HepG2 (cell line): Measurements from ENCODE around the gene SLC26A4. TPM values are rescaled to one million over a fixed set of nuclear protein-coding genes. Genes with fewer than 3 reads are reported as not detected.

Source experiments
- BRCA1 ChIP-seq: sonication (generic); formaldehyde crosslinking; IDR thresholded peaks from 2 replicates; pipeline ENCODE4 v1.4.0; 2020; ENCODE audit warnings: missing genetic modification reagents
- ELK4 ChIP-seq: sonication (generic); formaldehyde crosslinking; IDR thresholded peaks from 2 replicates; pipeline ENCODE4 v1.9.0; 2021; ENCODE audit warnings: missing genetic modification reagents, borderline replicate concordance
- FLYWCH1 ChIP-seq: sonication (generic); formaldehyde crosslinking; IDR thresholded peaks from 2 replicates; pipeline ENCODE4 v1.8.1; 2023; ENCODE audit warnings: mild to moderate bottlenecking, missing genetic modification reagents
- FOXP1 ChIP-seq, 2 experiments: fragments of 450-650 bp in 1 of 2; IDR thresholded peaks; 2 replicates each; pipeline ENCODE4 v1.6.1; 2017 to 2018; ENCODE audit warnings: antibody characterized with exemption in 1 of 2
- HNF4A ChIP-seq: sonication (generic); formaldehyde crosslinking; IDR thresholded peaks from 2 replicates; pipeline ENCODE4 v1.4.0; 2020; ENCODE audit warnings: missing genetic modification reagents
- JDP2 ChIP-seq: sonication (generic); formaldehyde crosslinking; IDR thresholded peaks from 2 replicates; pipeline ENCODE4 v1.8.1; 2022; ENCODE audit warnings: missing genetic modification reagents, borderline replicate concordance
- MAFK ChIP-seq, 2 experiments: IDR thresholded peaks in 1 of 2; conservative IDR thresholded peaks in 1 of 2; 2 replicates each; pipeline ENCODE4 v1.6.1; 2011; ENCODE audit warnings: improper control_type of control experiment in 2 of 2, low read length in 2 of 2
- NKX3-1 ChIP-seq: sonication (generic); formaldehyde crosslinking; IDR thresholded peaks from 2 replicates; pipeline ENCODE4 v1.5.0; 2020; ENCODE audit warnings: missing genetic modification reagents
- PAX8 ChIP-seq: sonication (generic); formaldehyde crosslinking; IDR thresholded peaks from 2 replicates; pipeline ENCODE4 v1.8.0; 2022; ENCODE audit warnings: mild to moderate bottlenecking, missing genetic modification reagents, borderline replicate concordance
- SIN3B ChIP-seq: fragments of 150-350 bp; IDR thresholded peaks from 2 replicates; pipeline ENCODE4 v1.6.1; 2014; ENCODE audit warnings: low read length
- SRY ChIP-seq: sonication (generic); formaldehyde crosslinking; IDR thresholded peaks from 2 replicates; pipeline ENCODE4 v1.8.0; 2022; ENCODE audit warnings: mild to moderate bottlenecking, missing genetic modification reagents
- YY1 ChIP-seq: IDR thresholded peaks from 2 replicates; pipeline ENCODE4 v1.6.1; 2011; ENCODE audit warnings: low read length, low read depth, moderate library complexity, mild to moderate bottlenecking; ENCODE audit not compliant: insufficient read depth, insufficient replicate concordance
- ZBTB46 ChIP-seq: sonication (generic); formaldehyde crosslinking; IDR thresholded peaks from 2 replicates; pipeline ENCODE4 v1.4.0; 2020; ENCODE audit warnings: mild to moderate bottlenecking, missing genetic modification reagents, borderline replicate concordance
- ZKSCAN1 ChIP-seq: fragments of 150-350 bp; IDR thresholded peaks from 2 replicates; pipeline ENCODE4 v1.6.1; 2014; ENCODE audit warnings: low read length
- ZNF142 ChIP-seq: sonication (generic); formaldehyde crosslinking; IDR thresholded peaks from 2 replicates; pipeline ENCODE4 v1.4.0; 2020; ENCODE audit warnings: missing genetic modification reagents
- ZNF263 ChIP-seq: sonication (generic); formaldehyde crosslinking; IDR thresholded peaks from 2 replicates; pipeline ENCODE4 v1.4.0; 2020; ENCODE audit warnings: missing genetic modification reagents
- ZNF460 ChIP-seq: sonication (generic); formaldehyde crosslinking; IDR thresholded peaks from 2 replicates; pipeline ENCODE4 v1.5.1; 2020; ENCODE audit warnings: missing genetic modification reagents, mild to moderate bottlenecking, borderline replicate concordance
- ZNF503 ChIP-seq: sonication (generic); formaldehyde crosslinking; IDR thresholded peaks from 2 replicates; pipeline ENCODE4 v1.4.0; 2020; ENCODE audit warnings: missing genetic modification reagents
- ZNF644 ChIP-seq: IDR thresholded peaks from 2 replicates; pipeline ENCODE4 v1.6.1; 2016; ENCODE audit warnings: low read depth
- ZNF850 ChIP-seq: sonication (generic); formaldehyde crosslinking; conservative IDR thresholded peaks from 2 replicates; pipeline ENCODE4 v1.9.0; 2021; ENCODE audit warnings: mild to moderate bottlenecking, missing genetic modification reagents
- polyA plus RNA-seq, 8 experiments: library from polyadenylated mRNA; depleted of rRNA in 3 of 8; stranded (reverse) in 7 of 8; unstranded in 1 of 8; fragments of >200 nt; fragmentation: Illumina TruSeq in 4 of 8; extraction: Trizol in 4 of 8; gene quantifications; 2 replicates each; pipeline versions ENCODE4 v1.2.1 to v1.2.3, GENCODE V29; 2011 to 2016; ENCODE audit warnings: low read depth in 4 of 8, missing spikeins in 1 of 8, mixed read lengths in 1 of 8; ENCODE audit not compliant: insufficient read depth in 1 of 8
- total RNA-seq, 5 experiments: library from RNA; depleted of rRNA; stranded (reverse); fragments of >200 nt; fragmentation: Illumina TruSeq; extraction: Trizol; gene quantifications; 2 replicates each; pipeline ENCODE4 v1.2.3, GENCODE V29; 2016; ENCODE audit warnings: low read depth in 1 of 5

The SLC26A4 gene
- total and polyA plus RNA-seq, 2 of the 13 experiments (the other 11 are each of a cell fraction or from before 2014, with no cell fraction given), result 0.08 to 0.11 TPM

- TF ChIP-seq MAFK (conservative IDR thresholded peaks at IDR 0.05 in 1 of 2, IDR thresholded peaks at IDR 0.05 in 1 of 2; ENCODE audit: low read length in 2 of 2) (no peak), ELK4 (no peak), ZNF263 (CRISPR knock-in tag) (peak; percentile 84), HNF4A (CRISPR knock-in tag) (no peak), NKX3-1 (CRISPR knock-in tag) (no peak), PAX8 (CRISPR knock-in tag) (no peak), SRY (no peak), ZKSCAN1 (no peak), ZNF460 (CRISPR knock-in tag) (no peak), JDP2 (CRISPR knock-in tag) (no peak), YY1 (no peak), ZNF644 (CRISPR knock-in tag) (no peak), FLYWCH1 (CRISPR knock-in tag) (no peak), ZNF503 (CRISPR knock-in tag) (no peak), ZBTB46 (CRISPR knock-in tag) (no peak), FOXP1 (IDR thresholded peaks at IDR 0.05) (no peak), FOXP1 (CRISPR knock-in tag; IDR thresholded peaks at IDR 0.05) (no peak), ZNF142 (CRISPR knock-in tag) (no peak), BRCA1 (CRISPR knock-in tag) (no peak), SIN3B (no peak), ZNF850 (CRISPR knock-in tag) (no peak)
Observed at GRCh38 chr7:107661081-107661864, 645 bp downstream of the SLC26A4 start (continued).
